ENCODE data around the gene WDR76. TPM values are rescaled to one million over a fixed set of nuclear protein-coding genes. Genes with fewer than 3 reads are reported as not detected.
"Not testable (repeated sequence)": the region's sequence is repeated elsewhere in the genome, so short reads cannot be mapped to it uniquely, and the experiment has no call there.

WDR76 gene
- total RNA-seq, 2 donors from 2014 or later = 2.7 to 4.9 TPM

DNA sequence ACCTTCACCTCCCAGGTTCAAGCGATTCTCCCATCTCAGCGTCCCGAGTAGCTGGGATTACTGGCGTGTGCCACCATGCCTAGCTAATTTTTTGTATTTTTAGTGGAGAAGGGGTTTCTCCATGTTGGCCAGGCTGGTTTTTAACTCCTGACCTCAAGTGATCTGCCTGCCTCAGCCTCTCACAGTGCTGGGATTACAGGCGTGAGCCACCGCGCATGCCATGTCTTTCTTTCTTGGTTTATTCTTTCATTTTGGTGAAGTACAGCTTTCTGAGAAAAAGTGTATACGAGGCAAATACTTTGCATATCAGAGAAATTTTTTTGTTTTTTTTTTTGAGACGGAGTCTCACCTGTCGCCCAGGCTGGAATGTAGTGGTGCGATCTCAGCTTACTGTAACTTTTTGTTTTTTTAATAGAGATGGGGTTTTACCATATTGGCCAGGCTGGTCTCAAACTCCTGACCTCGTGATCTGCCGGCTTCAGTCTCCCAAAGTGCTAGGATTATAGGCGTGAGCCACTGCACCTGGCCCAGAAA lies 4.8 kb downstream of the WDR76 start:
- H3K36me3 ChIP-seq; H3K4me1 ChIP-seq (replicated peaks); H3K4me3 ChIP-seq; H3K27ac ChIP-seq; H3K9me3 ChIP-seq; H3K27me3 ChIP-seq (replicated peaks; ENCODE audit: insufficient read depth); intact Hi-C loops (cut with DNase I); DNase-seq (ENCODE audit: low spot score): not testable (repeated sequence)
- WGBS = 94% methylated on average over 14 of the region's 14 CpGs

DNA sequence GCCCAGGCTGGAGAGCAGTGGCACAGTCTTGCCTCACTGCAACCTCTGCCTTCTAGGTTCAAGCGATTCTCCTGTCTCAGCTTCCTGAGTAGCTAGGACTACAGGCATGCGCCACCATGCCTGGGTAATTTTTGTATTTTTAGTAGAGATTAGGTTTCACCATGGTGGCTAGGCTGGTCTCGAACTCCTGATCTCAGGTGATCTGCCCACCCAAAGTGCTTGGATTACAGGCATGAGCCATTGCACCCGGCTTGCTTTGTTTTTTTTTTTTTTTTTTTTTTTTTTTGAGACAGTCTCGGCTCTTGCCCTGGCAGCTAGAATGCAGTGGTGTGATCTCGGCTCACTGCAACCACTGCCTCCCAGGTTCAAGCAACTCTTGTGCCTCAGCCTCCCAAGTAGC lies 5.7 kb downstream of the WDR76 start:
- WGBS = 98% methylated on average over 6 of the region's 6 CpGs
- H3K27me3 ChIP-seq (replicated peaks; ENCODE audit: insufficient read depth); H3K36me3 ChIP-seq; DNase-seq (ENCODE audit: low spot score); intact Hi-C loops (cut with DNase I); H3K4me1 ChIP-seq (replicated peaks); H3K9me3 ChIP-seq; H3K4me3 ChIP-seq; H3K27ac ChIP-seq: not testable (repeated sequence)

DNA sequence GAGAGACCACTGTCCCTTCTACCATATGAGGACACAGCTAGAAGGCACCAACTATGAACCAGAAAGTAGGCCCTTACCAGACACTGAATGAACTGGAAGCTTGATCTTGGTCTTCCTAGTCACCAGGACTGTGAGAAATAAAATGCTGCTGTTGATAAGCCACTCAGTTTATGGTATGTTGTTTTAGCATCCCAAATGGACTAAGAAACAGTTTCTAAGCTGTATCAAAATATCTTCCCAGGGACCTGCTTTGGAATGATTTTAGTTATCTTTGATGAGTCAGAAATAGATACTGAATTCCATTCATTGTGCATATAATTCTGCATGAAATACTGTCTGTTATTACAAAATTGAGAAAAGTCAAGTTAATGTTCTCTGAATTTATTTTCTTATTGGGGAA lies 18.6 kb downstream of the WDR76 start:
- Histone ChIP-seq H3K27me3 (replicated peaks; ENCODE audit: insufficient read depth) (no peaks in the 10 kb centered on the region), H3K9me3 (no peaks in the 10 kb centered on the region), H3K4me1 (replicated peaks) (no peaks in the 10 kb centered on the region), H3K27ac (no peak overlapping the region), H3K36me3 (no peaks in the 10 kb centered on the region), H3K4me3 (no peak overlapping the region)
- TF ChIP-seq POLR2A (IDR thresholded peaks at IDR 0.05) = no peak
- intact Hi-C loops (cut with DNase I) = no loop called here
- DNase-seq (ENCODE audit: low spot score) = no peak

DNA sequence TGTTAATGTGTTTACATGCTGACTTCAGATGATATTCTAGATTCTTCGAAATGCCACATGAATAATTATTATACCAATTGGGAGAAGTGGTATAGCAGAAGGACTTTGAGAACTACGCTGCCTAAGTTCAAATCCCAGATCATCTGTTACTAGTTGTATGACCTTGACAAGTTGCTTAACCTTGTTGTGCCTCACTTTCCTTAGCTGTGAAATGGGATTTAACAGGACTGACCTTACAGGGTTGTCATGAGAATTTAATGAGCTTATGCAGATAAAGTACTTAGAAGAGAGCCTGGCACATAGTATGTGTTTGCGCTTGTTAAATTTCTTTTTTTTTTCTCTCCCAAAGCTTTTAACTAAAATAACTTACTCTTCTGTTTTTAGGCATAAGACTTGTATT lies 24.4 kb downstream of the WDR76 start:
- Histone ChIP-seq H3K27ac (no peak overlapping the region), H3K4me1 (replicated peaks) (no peaks in the 10 kb centered on the region), H3K27me3 (replicated peaks; ENCODE audit: insufficient read depth) (no peaks in the 10 kb centered on the region), H3K9me3 (no peaks in the 10 kb centered on the region), H3K36me3 (no peaks in the 10 kb centered on the region), H3K4me3 (no peak overlapping the region)
- WGBS = 98% methylated on average over 3 of the region's 3 CpGs
- no peak for DNase-seq (ENCODE audit: low spot score)
- TF ChIP-seq POLR2A (IDR thresholded peaks at IDR 0.05) = no peak
- TF ChIP-seq, protein P1, sequence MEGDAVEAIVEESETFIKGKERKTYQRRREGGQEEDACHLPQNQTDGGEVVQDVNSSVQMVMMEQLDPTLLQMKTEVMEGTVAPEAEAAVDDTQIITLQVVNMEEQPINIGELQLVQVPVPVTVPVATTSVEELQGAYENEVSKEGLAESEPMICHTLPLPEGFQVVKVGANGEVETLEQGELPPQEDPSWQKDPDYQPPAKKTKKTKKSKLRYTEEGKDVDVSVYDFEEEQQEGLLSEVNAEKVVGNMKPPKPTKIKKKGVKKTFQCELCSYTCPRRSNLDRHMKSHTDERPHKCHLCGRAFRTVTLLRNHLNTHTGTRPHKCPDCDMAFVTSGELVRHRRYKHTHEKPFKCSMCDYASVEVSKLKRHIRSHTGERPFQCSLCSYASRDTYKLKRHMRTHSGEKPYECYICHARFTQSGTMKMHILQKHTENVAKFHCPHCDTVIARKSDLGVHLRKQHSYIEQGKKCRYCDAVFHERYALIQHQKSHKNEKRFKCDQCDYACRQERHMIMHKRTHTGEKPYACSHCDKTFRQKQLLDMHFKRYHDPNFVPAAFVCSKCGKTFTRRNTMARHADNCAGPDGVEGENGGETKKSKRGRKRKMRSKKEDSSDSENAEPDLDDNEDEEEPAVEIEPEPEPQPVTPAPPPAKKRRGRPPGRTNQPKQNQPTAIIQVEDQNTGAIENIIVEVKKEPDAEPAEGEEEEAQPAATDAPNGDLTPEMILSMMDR (IDR thresholded peaks at IDR 0.05) = no peak
- no peak for TF ChIP-seq POLR2AphosphoS5 (IDR thresholded peaks at IDR 0.05)
- intact Hi-C loops (cut with DNase I) = no loop called here

DNA sequence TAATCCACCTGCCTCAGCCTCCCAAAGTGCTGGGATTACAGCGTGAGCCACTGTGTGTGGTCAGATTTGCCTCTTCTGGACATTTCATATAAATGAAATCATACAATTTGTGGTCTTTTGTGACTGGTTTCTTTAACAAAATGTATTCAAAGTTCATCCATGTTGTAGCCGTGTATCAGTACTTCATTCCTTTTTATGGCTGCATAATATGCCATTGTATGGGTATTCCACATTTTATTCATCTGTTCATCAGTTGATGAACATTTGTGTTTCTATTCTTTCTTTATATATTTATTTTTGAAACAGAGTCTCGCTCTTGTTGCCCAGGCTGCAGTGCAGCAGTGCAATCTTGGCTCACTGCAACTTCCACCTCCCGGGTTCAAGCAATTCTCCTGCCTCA lies 25.8 kb downstream of the WDR76 start:
- no peak overlapping the region for H3K4me3 ChIP-seq
- DNase-seq (ENCODE audit: low spot score) = no peak
- H3K9me3 ChIP-seq = no peaks in the 10 kb centered on the region
- intact Hi-C loops (cut with DNase I) = no loop called here
- 98% methylated on average over 4 of the region's 4 CpGs for WGBS
- H3K4me1 ChIP-seq (replicated peaks) = no peaks in the 10 kb centered on the region
- TF ChIP-seq POLR2AphosphoS5 (IDR thresholded peaks at IDR 0.05) (no peak), POLR2A (IDR thresholded peaks at IDR 0.05) (no peak)
- TF ChIP-seq, protein P1 (IDR thresholded peaks at IDR 0.05) = no peak
- H3K27me3 ChIP-seq (replicated peaks; ENCODE audit: insufficient read depth) = no peaks in the 10 kb centered on the region
- H3K36me3 ChIP-seq = no peaks in the 10 kb centered on the region
- H3K27ac ChIP-seq = no peak overlapping the region

DNA sequence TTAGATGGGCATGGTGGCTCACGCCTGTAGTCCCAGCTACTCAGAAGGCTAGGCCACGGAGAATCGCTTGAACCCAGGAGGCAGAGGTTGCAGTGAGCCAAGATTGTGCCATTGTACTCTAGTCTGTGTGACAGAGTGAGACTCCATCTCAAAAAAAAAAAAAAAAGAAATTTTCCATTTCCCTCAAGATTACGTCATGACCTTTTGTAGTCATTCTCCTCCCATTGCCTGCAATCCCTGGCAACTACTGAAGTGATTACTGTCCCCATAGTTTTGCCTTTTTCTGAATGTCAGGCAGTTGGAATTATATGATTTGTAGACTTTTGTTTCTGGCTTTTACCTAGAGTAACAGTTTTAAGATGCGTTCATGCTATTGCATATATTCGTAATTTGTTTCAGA lies 28.0 kb downstream of the WDR76 start:
- H3K4me3 ChIP-seq = no peak overlapping the region
- WGBS = 95% methylated on average over 6 of the region's 6 CpGs
- TF ChIP-seq POLR2A (IDR thresholded peaks at IDR 0.05) (no peak), POLR2AphosphoS5 (IDR thresholded peaks at IDR 0.05) (no peak)
- TF ChIP-seq, protein P1 (IDR thresholded peaks at IDR 0.05) = no peak
- no peaks in the 10 kb centered on the region for H3K9me3 ChIP-seq
- DNase-seq (ENCODE audit: low spot score) = no peak
- no peaks in the 10 kb centered on the region for H3K27me3 ChIP-seq (replicated peaks; ENCODE audit: insufficient read depth)
- H3K4me1 ChIP-seq (replicated peaks) = no peaks in the 10 kb centered on the region
- H3K36me3 ChIP-seq = no peaks in the 10 kb centered on the region
- no peak overlapping the region for H3K27ac ChIP-seq
- intact Hi-C loops (cut with DNase I) = no loop called here

Measured in prostate gland (tissue), 2 donors.